ENCODE data around the gene RFLNA. TPM values are rescaled to one million over a fixed set of nuclear protein-coding genes. Genes with fewer than 3 reads are reported as not detected.

The RFLNA gene
- total RNA-seq, 1 experiment from 2014 or later: 1.1 TPM

DNA sequence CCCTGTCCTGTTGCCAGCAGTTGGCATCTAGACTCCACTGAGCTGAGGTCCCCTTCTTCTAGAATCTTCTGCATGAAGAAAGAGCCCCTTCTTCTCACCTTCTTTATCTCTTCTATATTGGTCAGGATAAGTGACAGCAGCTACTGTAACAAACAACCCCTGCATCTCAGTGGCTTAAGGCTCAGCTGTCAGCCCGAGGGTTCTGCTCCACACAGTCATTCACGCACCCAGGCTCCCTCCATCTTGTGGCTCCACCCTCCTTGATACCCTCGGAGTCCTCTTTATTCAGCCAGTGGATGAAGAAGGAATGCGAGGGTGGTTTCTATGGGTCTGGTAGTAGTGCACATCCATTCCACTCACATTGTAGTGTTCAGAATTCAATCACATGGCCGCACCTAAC, 10.5 kb upstream of the RFLNA start:
- Histone ChIP-seq H3K9me3 (ENCODE audit: low read depth, low read length, poor library complexity, severe bottlenecking) (peaks cover 4% of the 10 kb centered on the region), H3K36me3 (ENCODE audit: insufficient read depth, low read length, poor library complexity, severe bottlenecking) (no peaks in the 10 kb centered on the region), H3K27me3 (replicated peaks; ENCODE audit: insufficient read depth, low read depth, low read length, poor library complexity) (peaks cover 44% of the 10 kb centered on the region), H3K4me3 (ENCODE audit: low read depth, low read length, poor library complexity, severe bottlenecking) (no peak overlapping the region), H3K4me1 (ENCODE audit: insufficient read depth, low read length, poor library complexity, severe bottlenecking) (no peaks in the 10 kb centered on the region), H3K27ac (ENCODE audit: low read depth, low read length, poor library complexity, severe bottlenecking) (no peak overlapping the region)
- DNase-seq (ENCODE audit: low spot score): no peak
- ChIA-PET CTCF (no interaction called here), POLR2A (ENCODE audit: low non-redundant PET) (no interaction called here)
- no TSS peak for BruUV-seq (replicated peaks)
- intact Hi-C loops (cut with micrococcal nuclease; ENCODE audit: unreplicated experiment): no loop called here
- TF ChIP-seq EZH2 (IDR thresholded peaks at IDR 0.05; ENCODE audit: borderline replicate concordance, low read depth, low read length, poor library complexity, severe bottlenecking): no peak
- TF ChIP-seq, protein P1, sequence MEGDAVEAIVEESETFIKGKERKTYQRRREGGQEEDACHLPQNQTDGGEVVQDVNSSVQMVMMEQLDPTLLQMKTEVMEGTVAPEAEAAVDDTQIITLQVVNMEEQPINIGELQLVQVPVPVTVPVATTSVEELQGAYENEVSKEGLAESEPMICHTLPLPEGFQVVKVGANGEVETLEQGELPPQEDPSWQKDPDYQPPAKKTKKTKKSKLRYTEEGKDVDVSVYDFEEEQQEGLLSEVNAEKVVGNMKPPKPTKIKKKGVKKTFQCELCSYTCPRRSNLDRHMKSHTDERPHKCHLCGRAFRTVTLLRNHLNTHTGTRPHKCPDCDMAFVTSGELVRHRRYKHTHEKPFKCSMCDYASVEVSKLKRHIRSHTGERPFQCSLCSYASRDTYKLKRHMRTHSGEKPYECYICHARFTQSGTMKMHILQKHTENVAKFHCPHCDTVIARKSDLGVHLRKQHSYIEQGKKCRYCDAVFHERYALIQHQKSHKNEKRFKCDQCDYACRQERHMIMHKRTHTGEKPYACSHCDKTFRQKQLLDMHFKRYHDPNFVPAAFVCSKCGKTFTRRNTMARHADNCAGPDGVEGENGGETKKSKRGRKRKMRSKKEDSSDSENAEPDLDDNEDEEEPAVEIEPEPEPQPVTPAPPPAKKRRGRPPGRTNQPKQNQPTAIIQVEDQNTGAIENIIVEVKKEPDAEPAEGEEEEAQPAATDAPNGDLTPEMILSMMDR (conservative IDR thresholded peaks at IDR 0.05; ENCODE audit: low read depth, low read length): no peak

DNA sequence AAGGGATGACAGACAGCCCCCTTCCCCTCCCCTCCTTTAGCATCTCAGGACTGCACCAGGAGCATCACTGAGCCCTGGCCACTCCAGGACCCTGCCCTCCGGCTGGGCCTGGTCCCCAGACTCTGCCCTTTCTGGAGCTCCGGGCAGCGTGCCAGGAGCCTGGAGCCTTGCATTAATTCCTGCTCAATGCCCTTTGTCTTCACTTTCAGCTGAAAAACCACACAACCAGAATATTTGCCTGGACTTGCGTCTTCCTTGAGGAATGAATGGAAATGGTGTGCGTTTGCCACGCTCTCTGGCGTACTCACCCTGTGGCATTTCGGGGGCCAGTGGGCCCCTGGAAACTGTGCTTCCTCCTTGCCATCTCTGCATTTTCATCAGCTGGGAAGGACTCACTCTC, 8.5 kb upstream of the RFLNA start:
- no TSS peak for BruUV-seq (replicated peaks)
- Histone ChIP-seq H3K36me3 (ENCODE audit: insufficient read depth, low read length, poor library complexity, severe bottlenecking) (no peaks in the 10 kb centered on the region), H3K27me3 (replicated peaks; ENCODE audit: insufficient read depth, low read depth, low read length, poor library complexity) (peaks cover 28% of the 10 kb centered on the region), H3K4me1 (ENCODE audit: insufficient read depth, low read length, poor library complexity, severe bottlenecking) (no peaks in the 10 kb centered on the region), H3K9me3 (ENCODE audit: low read depth, low read length, poor library complexity, severe bottlenecking) (peaks cover 4% of the 10 kb centered on the region), H3K27ac (ENCODE audit: low read depth, low read length, poor library complexity, severe bottlenecking) (no peak overlapping the region), H3K4me3 (ENCODE audit: low read depth, low read length, poor library complexity, severe bottlenecking) (no peak overlapping the region)
- POLR2A ChIA-PET (ENCODE audit: low non-redundant PET): no interaction called here
- intact Hi-C loops (cut with micrococcal nuclease; ENCODE audit: unreplicated experiment): no loop called here
- TF ChIP-seq EZH2 (IDR thresholded peaks at IDR 0.05; ENCODE audit: borderline replicate concordance, low read depth, low read length, poor library complexity, severe bottlenecking): no peak
- TF ChIP-seq, protein P1 (conservative IDR thresholded peaks at IDR 0.05; ENCODE audit: low read depth, low read length): no peak
- DNase-seq (ENCODE audit: low spot score): no peak
- CTCF ChIA-PET: no interaction called here

DNA sequence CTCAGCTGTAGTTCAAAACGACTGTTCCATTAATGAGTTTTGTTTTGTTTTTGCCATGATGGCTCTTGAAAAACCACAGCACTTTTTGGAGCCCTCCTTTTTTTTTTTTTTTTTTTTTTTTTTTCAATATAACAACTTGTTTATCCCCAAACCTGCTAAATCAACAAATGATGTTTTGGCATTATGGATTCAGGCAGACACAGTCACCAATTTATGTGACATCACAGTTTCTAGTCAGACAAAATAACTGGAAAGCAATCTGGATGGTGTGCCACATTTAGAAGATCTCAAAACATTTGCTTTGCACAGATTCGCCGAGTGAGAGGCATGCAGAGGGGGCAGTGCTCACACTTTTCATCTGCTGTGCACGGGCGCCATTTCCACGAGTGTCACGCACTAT, 7.9 kb upstream of the RFLNA start:
- CTCF ChIA-PET: no interaction called here
- no peak overlapping the region for H3K27ac ChIP-seq (ENCODE audit: low read depth, low read length, poor library complexity, severe bottlenecking)
- H3K27me3 ChIP-seq (replicated peaks; ENCODE audit: insufficient read depth, low read depth, low read length, poor library complexity): peaks cover 24% of the 10 kb centered on the region
- intact Hi-C loops (cut with micrococcal nuclease; ENCODE audit: unreplicated experiment): no loop called here
- H3K4me1 ChIP-seq (ENCODE audit: insufficient read depth, low read length, poor library complexity, severe bottlenecking): no peaks in the 10 kb centered on the region
- peaks cover 4% of the 10 kb centered on the region for H3K9me3 ChIP-seq (ENCODE audit: low read depth, low read length, poor library complexity, severe bottlenecking)
- BruUV-seq (replicated peaks): no TSS peak
- TF ChIP-seq, protein P1 (conservative IDR thresholded peaks at IDR 0.05; ENCODE audit: low read depth, low read length): no peak
- TF ChIP-seq EZH2 (IDR thresholded peaks at IDR 0.05; ENCODE audit: borderline replicate concordance, low read depth, low read length, poor library complexity, severe bottlenecking): no peak
- no peak overlapping the region for H3K4me3 ChIP-seq (ENCODE audit: low read depth, low read length, poor library complexity, severe bottlenecking)
- no peak for DNase-seq (ENCODE audit: low spot score)
- H3K36me3 ChIP-seq (ENCODE audit: insufficient read depth, low read length, poor library complexity, severe bottlenecking): no peaks in the 10 kb centered on the region
- POLR2A ChIA-PET (ENCODE audit: low non-redundant PET): no interaction called here

Measured in A673 (cell line).